ENCODE measurements around the gene DTX3L.

The DTX3L gene

GRCh38 chr3:122606330-122606729, 42.2 kb downstream of the DTX3L start:
- no peak for DNase-seq (ENCODE audit: low spot score)

GRCh38 chr3:122608916-122609315, 44.8 kb downstream of the DTX3L start:
- DNase-seq (ENCODE audit: low spot score): no peak

GRCh38 chr3:122609798-122610559, 45.8 kb downstream of the DTX3L start:
- DNase-seq (ENCODE audit: low spot score): no peak

GRCh38 chr3:122612696-122613095, 48.6 kb downstream of the DTX3L start:
- no peak for DNase-seq (ENCODE audit: low spot score)

- DNase-seq (ENCODE audit: low spot score): no peak
These were observed 51.2 kb downstream of the DTX3L start for GRCh38 chr3:122615303-122615702.

GRCh38 chr3:122618614-122619013, 54.5 kb downstream of the DTX3L start:
- no peak for DNase-seq (ENCODE audit: low spot score)

- DNase-seq (ENCODE audit: low spot score): no peak
These were observed 54.9 kb downstream of the DTX3L start for GRCh38 chr3:122619040-122619439.

- DNase-seq (ENCODE audit: low spot score): no peak
These were observed 56.3 kb downstream of the DTX3L start for GRCh38 chr3:122620399-122620798.

- no peak for DNase-seq (ENCODE audit: low spot score)
These were observed 57.0 kb downstream of the DTX3L start for GRCh38 chr3:122621112-122621511.

- DNase-seq (ENCODE audit: low spot score): peak; percentile 11
These were observed 59.1 kb downstream of the DTX3L start for GRCh38 chr3:122623031-122623829.

Data from cerebellar cortex (tissue), 1 donor.